Measurements from ENCODE around the gene TUSC7.

Gene TUSC7
- 0 reads per million in 2 experiments for total RNA-seq

DNA sequence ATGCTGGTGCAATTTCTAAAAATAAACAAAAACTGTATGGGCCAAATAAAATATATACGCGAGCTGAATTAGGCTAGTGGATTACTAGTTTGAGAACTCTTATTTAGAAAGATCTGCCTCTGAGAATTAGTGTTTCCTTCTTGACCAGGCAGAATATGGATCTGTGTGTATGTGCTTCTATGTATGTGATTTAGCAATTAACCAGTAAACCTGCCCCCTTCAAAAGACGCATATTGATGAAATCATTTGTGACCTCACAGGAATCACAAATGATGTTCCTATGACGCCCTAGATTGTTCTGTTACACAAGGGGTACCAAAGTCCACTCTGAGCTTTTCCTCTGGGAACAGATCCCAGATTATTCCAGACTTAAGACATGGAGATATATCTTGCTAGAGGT is at the start of gene TUSC7:
TSS of gene TUSC7 (plus strand) at position 301 of the 400 bp plus-strand sequence.
- DNase-seq (ENCODE audit: low read depth): no peak

- DNase-seq (ENCODE audit: low read depth): no peak
Measured at GRCh38 chr3:116661196-116661595, 48.4 kb upstream of the TUSC7 start.

DNA sequence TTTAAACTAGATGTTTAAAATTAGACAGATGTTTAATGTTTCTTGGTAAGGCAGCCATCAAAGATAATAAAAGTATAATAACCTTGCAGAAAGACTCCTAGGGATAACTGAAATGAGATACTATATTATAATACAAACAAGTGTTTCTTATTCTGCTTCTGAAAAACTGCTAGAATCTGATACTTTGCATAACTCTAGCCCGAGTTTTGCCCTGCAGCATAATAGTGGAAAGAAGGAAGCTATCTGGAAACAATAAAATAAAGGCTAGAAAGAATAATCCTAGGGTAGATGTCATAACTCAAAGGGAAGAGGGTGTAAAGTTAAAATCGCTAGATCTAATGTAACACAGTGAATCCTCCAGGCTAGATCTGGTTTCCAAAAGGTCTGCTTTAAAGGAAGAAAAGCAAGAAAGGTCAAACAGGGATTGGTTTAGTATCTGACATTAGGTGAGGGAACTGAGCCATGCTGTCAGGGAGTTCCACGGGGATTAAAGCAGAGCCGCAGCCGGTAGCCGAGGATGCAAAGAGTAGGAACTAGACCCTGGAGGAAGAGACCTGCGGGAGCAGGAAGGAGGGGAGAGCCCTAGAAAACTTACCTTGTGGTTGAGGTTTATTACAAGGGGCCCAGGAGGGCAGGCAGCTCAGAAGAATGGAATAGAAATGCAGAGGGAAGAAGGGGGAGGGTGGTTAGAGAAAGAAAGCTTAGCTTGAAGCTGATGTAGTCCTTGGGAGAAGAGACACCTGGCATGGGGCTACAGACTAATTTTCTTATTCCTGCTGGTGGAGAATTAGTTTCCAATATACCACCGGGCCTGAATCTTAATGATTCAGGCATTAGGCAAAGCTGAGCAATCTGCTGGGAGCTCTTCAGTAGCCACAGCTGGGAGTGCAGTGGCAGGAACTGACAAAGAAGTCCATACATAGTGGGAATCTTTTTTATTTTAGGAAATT is 46.1 kb upstream of the TUSC7 start:
- DNase-seq (ENCODE audit: low read depth): no peak

GRCh38 chr3:116667324-116667723 is 42.3 kb upstream of the TUSC7 start:
- DNase-seq (ENCODE audit: low read depth): no peak

GRCh38 chr3:116667791-116668190 is 41.8 kb upstream of the TUSC7 start:
- DNase-seq (ENCODE audit: low read depth): no peak

- DNase-seq (ENCODE audit: low read depth): no peak
Measured at GRCh38 chr3:116669576-116669975, 40.0 kb upstream of the TUSC7 start.

GRCh38 chr3:116671151-116671550 is 38.4 kb upstream of the TUSC7 start:
- DNase-seq (ENCODE audit: low read depth): no peak

DNA sequence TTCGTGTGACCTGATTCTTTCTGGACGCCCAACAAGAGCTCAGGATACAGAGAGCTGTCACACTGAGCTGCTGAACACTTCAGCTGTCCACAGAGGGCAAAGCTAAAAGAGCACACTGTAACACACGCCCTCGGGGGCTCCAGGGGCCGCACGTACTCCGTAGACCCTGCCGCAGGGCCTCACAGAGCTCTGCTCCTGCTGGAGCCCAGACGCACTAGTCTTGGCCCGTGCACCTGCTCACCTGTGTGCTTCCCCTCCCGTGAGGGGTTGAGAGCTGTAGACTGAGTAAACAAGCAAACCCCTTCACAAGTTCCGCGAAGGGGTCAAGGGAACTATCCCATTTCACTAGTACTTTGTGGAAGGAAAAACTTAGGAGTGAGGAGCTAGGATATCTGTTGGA is 30.7 kb upstream of the TUSC7 start:
- no peak for DNase-seq (ENCODE audit: low read depth)

GRCh38 chr3:116691041-116691440 is 18.5 kb upstream of the TUSC7 start:
- no peak for DNase-seq (ENCODE audit: low read depth)

GRCh38 chr3:116701070-116701469 is 8.5 kb upstream of the TUSC7 start:
- no peak for DNase-seq (ENCODE audit: low read depth)

GRCh38 chr3:116702334-116702733 is 7.2 kb upstream of the TUSC7 start:
- no peak for DNase-seq (ENCODE audit: low read depth)

DNA sequence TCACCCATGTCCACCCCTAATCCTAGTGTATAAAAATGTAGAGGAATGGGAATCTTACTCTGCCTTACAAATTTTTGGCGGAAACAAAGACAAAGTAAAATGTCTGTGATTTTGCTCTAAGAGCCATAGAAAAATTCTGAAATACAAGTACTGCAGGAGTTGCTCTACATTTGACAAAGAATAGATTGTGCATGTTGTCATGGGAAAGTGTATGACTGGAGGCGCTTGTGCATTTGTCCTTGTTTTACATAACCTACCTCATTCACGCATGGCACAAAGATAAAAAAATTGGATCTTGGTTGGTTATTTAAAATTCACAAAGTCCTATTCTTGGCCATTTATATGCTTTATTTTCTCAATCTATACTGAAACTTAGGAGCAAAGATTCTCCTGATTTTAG is 2.0 kb upstream of the TUSC7 start:
- DNase-seq (ENCODE audit: low read depth): no peak

DNA sequence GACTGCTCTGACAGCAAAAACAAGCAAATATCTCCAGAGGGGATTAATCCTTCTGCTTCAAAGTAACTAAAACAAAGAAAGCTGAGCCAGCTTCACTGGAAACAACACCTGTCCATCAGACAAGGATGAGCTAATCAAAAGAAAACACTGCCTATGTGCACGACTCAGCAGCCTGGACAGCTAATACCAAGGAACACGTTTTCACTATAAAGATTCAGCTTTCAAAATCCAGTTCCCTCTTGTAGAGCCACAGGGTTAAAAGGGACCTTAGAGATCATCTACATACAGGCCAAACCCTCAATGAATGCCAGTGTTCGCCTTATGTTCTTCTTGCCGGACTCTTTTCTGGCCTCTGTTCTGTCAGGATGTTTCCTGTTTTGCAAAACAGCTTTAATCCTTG is 6.9 kb downstream of the TUSC7 start:
- DNase-seq (ENCODE audit: low read depth): no peak

DNA sequence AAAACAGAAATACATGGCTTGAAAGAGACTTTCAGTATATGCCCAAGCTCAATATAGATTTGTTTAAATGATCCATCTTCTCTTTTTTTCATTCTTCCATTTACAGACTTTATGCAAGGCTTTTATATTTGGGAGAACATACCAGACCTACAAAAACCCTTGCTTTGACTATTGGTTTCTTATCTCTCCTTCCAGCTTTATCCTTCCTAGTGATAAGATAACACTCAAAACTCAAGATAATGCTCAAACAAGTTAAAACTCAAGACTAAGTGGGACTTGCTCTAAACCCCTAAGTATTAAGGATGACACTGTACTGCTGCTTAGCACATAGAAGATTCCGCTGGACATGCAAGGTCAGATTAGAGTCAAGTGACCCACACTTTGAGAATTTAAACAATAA is 8.0 kb downstream of the TUSC7 start:
- no peak for DNase-seq (ENCODE audit: low read depth)

DNA sequence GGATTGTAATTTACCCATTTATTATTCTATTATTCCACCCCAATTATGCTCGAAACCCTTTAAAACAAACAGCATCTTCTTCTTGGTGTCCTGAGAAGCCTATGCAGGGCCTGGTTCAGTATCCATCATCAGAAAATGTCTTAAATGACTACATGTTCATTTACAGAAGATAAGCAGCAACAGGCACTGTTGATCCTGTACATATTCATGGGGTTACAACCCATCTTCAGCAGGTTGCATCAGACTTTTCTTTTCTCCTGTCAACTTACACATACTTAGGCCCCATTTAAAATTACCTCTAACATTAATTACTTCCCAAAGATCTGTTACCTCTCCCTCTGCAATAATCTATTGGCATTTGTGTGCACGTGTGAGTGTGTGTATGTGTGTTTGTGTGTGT is 18.9 kb downstream of the TUSC7 start:
- DNase-seq (ENCODE audit: low read depth): no peak

GRCh38 chr3:116734243-116734642 is 24.7 kb downstream of the TUSC7 start:
- DNase-seq (ENCODE audit: low read depth): no peak

DNA sequence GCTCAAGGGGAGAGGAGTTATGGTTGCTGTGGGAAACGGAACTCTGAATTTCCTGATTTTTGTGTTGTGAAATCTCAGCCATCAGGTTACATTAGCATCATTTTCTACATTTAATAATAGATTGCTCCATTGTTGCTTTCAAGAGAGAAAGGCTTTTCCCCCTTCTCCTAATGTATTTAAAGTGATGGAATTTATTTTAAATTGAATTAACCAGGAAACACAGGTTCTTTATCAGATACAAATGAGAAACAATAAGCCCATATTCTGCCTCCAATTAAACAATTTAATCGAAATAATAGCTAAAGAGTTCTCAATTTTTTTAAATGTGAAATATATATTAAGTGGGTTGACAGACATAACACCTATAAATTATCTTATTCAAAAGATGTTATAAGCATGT is 30.1 kb downstream of the TUSC7 start:
- DNase-seq (ENCODE audit: low read depth): no peak

GRCh38 chr3:116740293-116740692 is 30.7 kb downstream of the TUSC7 start:
- no peak for DNase-seq (ENCODE audit: low read depth)

GRCh38 chr3:116741467-116741866 is 31.9 kb downstream of the TUSC7 start:
- DNase-seq (ENCODE audit: low read depth): no peak

- DNase-seq (ENCODE audit: low read depth): no peak
Measured at GRCh38 chr3:116743062-116743461, 33.5 kb downstream of the TUSC7 start.

DNA sequence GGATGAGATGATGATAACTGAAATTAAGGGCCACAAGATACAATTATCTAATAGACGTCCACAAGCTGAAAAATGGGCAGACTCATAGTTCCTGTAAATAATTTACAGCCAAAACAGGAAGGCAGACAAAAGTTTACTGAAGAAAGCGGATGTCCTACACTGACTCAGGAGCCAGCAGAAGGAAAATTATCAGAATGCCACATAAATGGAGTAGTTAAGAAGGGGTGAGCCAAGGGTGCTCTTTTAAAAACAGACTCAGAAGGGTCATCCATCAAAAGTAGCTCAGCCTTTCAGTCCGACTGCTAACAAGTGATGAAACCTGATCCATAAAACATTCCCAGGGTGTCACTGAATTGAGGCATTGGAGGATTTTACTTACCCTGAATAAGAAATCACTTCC is 39.8 kb downstream of the TUSC7 start:
- no peak for DNase-seq (ENCODE audit: low read depth)

- no peak for DNase-seq (ENCODE audit: low read depth)
Measured at GRCh38 chr3:116757315-116757714, 47.7 kb downstream of the TUSC7 start.

- no peak for DNase-seq (ENCODE audit: low read depth)
Measured at GRCh38 chr3:116759316-116759715, 49.7 kb downstream of the TUSC7 start.

All from T follicular helper cell (primary cell).